Natural killer cell (primary cell): ENCODE data around the gene RBKS. TPM values are rescaled to one million over a fixed set of nuclear protein-coding genes. Genes with fewer than 3 reads are reported as not detected.

Experiments
- ATAC-seq, 3 donors: fragments of 150-1000 bp in 2 of 3; fragments of 200-7000 bp in 1 of 3; cut with Tn5 transposase; 1 replicate in 1 of 3; 2 replicates in 2 of 3; pipeline ENCODE4 v1.10.0; 2021; ENCODE audit warnings: mild to moderate bottlenecking in 2 of 3, moderate library complexity in 2 of 3
- DNase-seq, 2 donors: peaks; one replicate each; pipeline versions ENCODE4 v3.0.0 to v3.0.0-alpha.2; 2013 to 2021; ENCODE audit warnings: mixed read lengths in 1 of 2
- H3K27ac ChIP-seq: one replicate; pipeline ENCODE4 v1.5.1; 2013; ENCODE audit warnings: mild to moderate bottlenecking, low read length
- H3K27me3 ChIP-seq: one replicate; pipeline ENCODE4 v1.6.1; 2013; ENCODE audit warnings: low read length; ENCODE audit not compliant: control insufficient read depth, insufficient read depth
- H3K36me3 ChIP-seq: one replicate; pipeline ENCODE4 v1.6.1; 2013; ENCODE audit warnings: low read length; ENCODE audit not compliant: control insufficient read depth, insufficient read depth
- H3K4me1 ChIP-seq: one replicate; pipeline ENCODE4 v1.6.1; 2013; ENCODE audit warnings: low read length; ENCODE audit not compliant: control insufficient read depth, insufficient read depth
- H3K4me3 ChIP-seq: one replicate; pipeline ENCODE4 v1.5.1; 2013; ENCODE audit warnings: low read length
- H3K9me3 ChIP-seq: one replicate; pipeline ENCODE4 v1.6.1; 2013; ENCODE audit warnings: low read length; ENCODE audit not compliant: control insufficient read depth, insufficient read depth
- H3K27ac Mint-ChIP-seq, 2 donors: one replicate each; pipeline ENCODE4 v1.8.0; 2022; ENCODE audit warnings: mild to moderate bottlenecking in 2 of 2, mixed read lengths in 2 of 2, moderate library complexity in 1 of 2
- H3K27me3 Mint-ChIP-seq, 2 donors: one replicate each; pipeline ENCODE4 v1.8.0; 2022; ENCODE audit warnings: low read depth in 2 of 2, mixed read lengths in 2 of 2
- H3K36me3 Mint-ChIP-seq: one replicate; pipeline ENCODE4 v1.8.0; 2022; ENCODE audit warnings: mixed read lengths
- H3K4me1 Mint-ChIP-seq, 2 donors: one replicate each; pipeline ENCODE4 v1.8.0; 2022; ENCODE audit warnings: mixed read lengths in 2 of 2
- H3K4me3 Mint-ChIP-seq: one replicate; pipeline ENCODE4 v1.8.0; 2022; ENCODE audit warnings: mild to moderate bottlenecking, moderate library complexity, mixed read lengths
- H3K9me3 Mint-ChIP-seq, 2 donors: one replicate each; pipeline ENCODE4 v1.8.0; 2022; ENCODE audit warnings: mixed read lengths in 2 of 2
- WGBS: methylation state at CpG from one replicate; pipeline ENCODE4 v1.1.7; 2013; ENCODE audit warnings: missing lambda C conversion rate; ENCODE audit not compliant: insufficient coverage; 5-methylcytosine and 5-hydroxymethylcytosine counted together
- intact Hi-C: fragments of 100-400 bp; cut with micrococcal nuclease; formaldehyde crosslinking; loops from one replicate; pipeline ENCODE4 v1.14.2; 2022
- total RNA-seq, 4 donors: library from RNA; stranded (reverse); fragments of 120-200 nt in 1 of 4; gene quantifications; one replicate each; pipeline versions ENCODE4 v1.2.3 to v1.2.4, GENCODE V29; 2013 to 2022
- TF ChIP-seq, protein P1 (sequence below): fragments of 200-600 bp; IDR thresholded peaks from one replicate; pipeline ENCODE4 v1.8.0; 2022; ENCODE audit warnings: antibody characterized with exemption

Gene RBKS
- total RNA-seq, 3 donors from 2014 or later (not counting 1 experiment from before 2014, with no cell fraction given): 11.5 to 20.9 (median 12.8) TPM

GRCh38 chr2:27849558-27850205 is 40.5 kb downstream of the RBKS start:
- H3K4me1 ChIP-seq: no peaks in the 10 kb centered on the region
- Mint-ChIP-seq H3K4me1 (no peaks in the 10 kb centered on the region), H3K27me3 (no peaks in the 10 kb centered on the region), H3K9me3 (no peaks in the 10 kb centered on the region), H3K36me3 (no peaks in the 10 kb centered on the region), H3K27ac (no peak overlapping the region), H3K4me3 (no peak overlapping the region)
- intact Hi-C loops: no loop called here
- no peak overlapping the region for H3K27ac ChIP-seq
- ATAC-seq: no peak
- H3K9me3 ChIP-seq: no peaks in the 10 kb centered on the region
- WGBS: 96% methylated on average over 3 of the region's 3 CpGs
- DNase-seq: no peak
- TF ChIP-seq, protein P1, sequence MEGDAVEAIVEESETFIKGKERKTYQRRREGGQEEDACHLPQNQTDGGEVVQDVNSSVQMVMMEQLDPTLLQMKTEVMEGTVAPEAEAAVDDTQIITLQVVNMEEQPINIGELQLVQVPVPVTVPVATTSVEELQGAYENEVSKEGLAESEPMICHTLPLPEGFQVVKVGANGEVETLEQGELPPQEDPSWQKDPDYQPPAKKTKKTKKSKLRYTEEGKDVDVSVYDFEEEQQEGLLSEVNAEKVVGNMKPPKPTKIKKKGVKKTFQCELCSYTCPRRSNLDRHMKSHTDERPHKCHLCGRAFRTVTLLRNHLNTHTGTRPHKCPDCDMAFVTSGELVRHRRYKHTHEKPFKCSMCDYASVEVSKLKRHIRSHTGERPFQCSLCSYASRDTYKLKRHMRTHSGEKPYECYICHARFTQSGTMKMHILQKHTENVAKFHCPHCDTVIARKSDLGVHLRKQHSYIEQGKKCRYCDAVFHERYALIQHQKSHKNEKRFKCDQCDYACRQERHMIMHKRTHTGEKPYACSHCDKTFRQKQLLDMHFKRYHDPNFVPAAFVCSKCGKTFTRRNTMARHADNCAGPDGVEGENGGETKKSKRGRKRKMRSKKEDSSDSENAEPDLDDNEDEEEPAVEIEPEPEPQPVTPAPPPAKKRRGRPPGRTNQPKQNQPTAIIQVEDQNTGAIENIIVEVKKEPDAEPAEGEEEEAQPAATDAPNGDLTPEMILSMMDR: no peak
- H3K4me3 ChIP-seq: no peak overlapping the region
- no peaks in the 10 kb centered on the region for H3K27me3 ChIP-seq
- H3K36me3 ChIP-seq: no peaks in the 10 kb centered on the region

DNA sequence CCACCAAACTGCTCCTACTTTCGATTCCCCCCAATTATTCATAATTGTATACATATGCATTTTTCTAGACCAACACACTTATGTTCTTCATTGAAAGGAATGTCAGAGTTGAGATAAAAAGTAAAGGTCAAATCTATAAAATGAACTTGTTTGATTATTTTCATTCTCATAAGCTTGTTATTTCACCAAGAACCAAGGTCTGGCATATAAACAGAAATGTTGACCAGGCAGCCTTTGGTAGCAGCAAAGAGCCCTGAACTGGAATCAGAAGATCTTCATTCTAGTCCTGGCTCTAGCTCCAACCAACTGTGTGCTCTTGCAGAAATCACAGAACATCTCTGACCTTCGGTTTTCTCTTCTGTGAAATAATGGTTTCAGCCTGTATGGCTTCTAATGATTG is 42.9 kb downstream of the RBKS start:
- H3K9me3 Mint-ChIP-seq: no peaks in the 10 kb centered on the region
- Histone ChIP-seq H3K36me3 (no peaks in the 10 kb centered on the region), H3K9me3 (no peaks in the 10 kb centered on the region), H3K4me3 (no peak overlapping the region), H3K27ac (no peak overlapping the region), H3K4me1 (no peaks in the 10 kb centered on the region), H3K27me3 (no peaks in the 10 kb centered on the region)
- H3K27me3 Mint-ChIP-seq: no peaks in the 10 kb centered on the region
- no peaks in the 10 kb centered on the region for H3K4me1 Mint-ChIP-seq
- no peak for DNase-seq
- TF ChIP-seq, protein P1: no peak
- no peaks in the 10 kb centered on the region for H3K36me3 Mint-ChIP-seq
- no peak for ATAC-seq
- no peak overlapping the region for H3K27ac Mint-ChIP-seq
- WGBS: 50% methylated on average over 1 of the region's 2 CpGs
- no peak overlapping the region for H3K4me3 Mint-ChIP-seq
- intact Hi-C loops: no loop called here

- no peaks in the 10 kb centered on the region for H3K9me3 Mint-ChIP-seq
- no peak overlapping the region for H3K4me3 Mint-ChIP-seq
- H3K4me1 Mint-ChIP-seq: no peaks in the 10 kb centered on the region
- Histone ChIP-seq H3K36me3 (no peaks in the 10 kb centered on the region), H3K9me3 (no peaks in the 10 kb centered on the region), H3K4me1 (no peaks in the 10 kb centered on the region), H3K27ac (no peak overlapping the region), H3K4me3 (no peak overlapping the region), H3K27me3 (no peaks in the 10 kb centered on the region)
- H3K36me3 Mint-ChIP-seq: no peaks in the 10 kb centered on the region
- WGBS: 86% methylated on average over 2 of the region's 4 CpGs
- no peak for DNase-seq
- intact Hi-C loops: no loop called here
- H3K27me3 Mint-ChIP-seq: no peaks in the 10 kb centered on the region
- H3K27ac Mint-ChIP-seq: no peak overlapping the region
- TF ChIP-seq, protein P1: no peak
- no peak for ATAC-seq
Observed at GRCh38 chr2:27844821-27845255, 45.3 kb downstream of the RBKS start.

- H3K9me3 Mint-ChIP-seq: no peaks in the 10 kb centered on the region
- H3K4me3 ChIP-seq: no peak overlapping the region
Observed at GRCh38 chr2:27843992-27844391, 46.2 kb downstream of the RBKS start.

More at GRCh38 chr2:27843992-27844391, 46.2 kb downstream of the RBKS start:
- no peaks in the 10 kb centered on the region for H3K36me3 Mint-ChIP-seq
- no peaks in the 10 kb centered on the region for H3K36me3 ChIP-seq
- TF ChIP-seq, protein P1: no peak
- intact Hi-C loops: no loop called here
- H3K4me1 ChIP-seq: no peaks in the 10 kb centered on the region
- no peak overlapping the region for H3K27ac ChIP-seq
- ATAC-seq (no peak), DNase-seq (no peak)
- WGBS: 97% methylated on average over 6 of the region's 7 CpGs
- H3K27ac Mint-ChIP-seq: no peak overlapping the region
- H3K4me1 Mint-ChIP-seq: no peaks in the 10 kb centered on the region
- H3K27me3 Mint-ChIP-seq: no peaks in the 10 kb centered on the region
- no peaks in the 10 kb centered on the region for H3K27me3 ChIP-seq
- H3K9me3 ChIP-seq: no peaks in the 10 kb centered on the region
- no peak overlapping the region for H3K4me3 Mint-ChIP-seq
